GM23338 (cell line): ENCODE measurements around the gene ST3GAL4. TPM values are rescaled to one million over a fixed set of nuclear protein-coding genes. Genes with fewer than 3 reads are reported as not detected.

ENCODE experiments used
- ATAC-seq: fragments of 200-7000 bp; cut with Tn5 transposase; 3 replicates; pipeline ENCODE4 v1.9.1; 2020
- DNase-seq: peaks from one replicate; pipeline ENCODE4 v3.0.0-alpha.2; 2015; ENCODE audit warnings: low spot score
- H2AFZ ChIP-seq: fragments of 200-600 bp; sonication (generic); 2 replicates; pipeline ENCODE4 v1.8.0; 2016; ENCODE audit warnings: antibody characterized with exemption, mild to moderate bottlenecking, moderate library complexity
- H3F3A ChIP-seq: fragments of 200-600 bp; sonication (generic); replicated peaks from 2 replicates; pipeline ENCODE4 v1.8.0; 2017; ENCODE audit warnings: antibody characterized with exemption, mixed run types, low read depth
- H3K27ac ChIP-seq: fragments of 200-600 bp; sonication (generic); 2 replicates; pipeline ENCODE4 v1.6.1; 2016; ENCODE audit warnings: low read depth
- H3K27me3 ChIP-seq: fragments of 200-600 bp; sonication (generic); 2 replicates; pipeline ENCODE4 v1.8.0; 2016; ENCODE audit warnings: mild to moderate bottlenecking, mixed run types, moderate library complexity; ENCODE audit not compliant: insufficient read depth
- H3K36me3 ChIP-seq: fragments of 200-600 bp; sonication (generic); 2 replicates; pipeline ENCODE4 v1.8.0; 2016; ENCODE audit warnings: mild to moderate bottlenecking; ENCODE audit not compliant: insufficient read depth
- H3K4me1 ChIP-seq: fragments of 200-600 bp; sonication (generic); 2 replicates; pipeline ENCODE4 v1.8.0; 2016; ENCODE audit warnings: mild to moderate bottlenecking, moderate library complexity; ENCODE audit not compliant: insufficient read depth
- H3K4me2 ChIP-seq: fragments of 200-600 bp; sonication (generic); 2 replicates; pipeline ENCODE4 v1.7.1; 2017; ENCODE audit warnings: mixed run types
- H3K4me3 ChIP-seq: fragments of 200-600 bp; sonication (generic); 2 replicates; pipeline ENCODE4 v1.6.1; 2016; ENCODE audit warnings: mixed run types
- H3K79me2 ChIP-seq: fragments of 200-600 bp; sonication (generic); replicated peaks from 2 replicates; pipeline ENCODE4 v1.8.0; 2017; ENCODE audit warnings: mild to moderate bottlenecking; ENCODE audit not compliant: insufficient read depth
- H3K9me2 ChIP-seq: fragments of 200-600 bp; sonication (generic); 2 replicates; pipeline ENCODE4 v1.8.0; 2017; ENCODE audit not compliant: insufficient read depth
- H4K20me1 ChIP-seq: fragments of 200-600 bp; sonication (generic); replicated peaks from 2 replicates; pipeline ENCODE4 v1.8.0; 2017; ENCODE audit warnings: mild to moderate bottlenecking; ENCODE audit not compliant: insufficient read depth
- H3K27ac Mint-ChIP-seq: 2 replicates; pipeline ENCODE4 v1.8.0; 2020; ENCODE audit warnings: inconsistent platforms, mild to moderate bottlenecking, moderate library complexity, mixed read lengths
- H3K27me3 Mint-ChIP-seq: 3 replicates; pipeline ENCODE4 v1.8.0; 2022; ENCODE audit warnings: low read depth, mild to moderate bottlenecking, moderate library complexity, mixed read lengths, inconsistent platforms; ENCODE audit not compliant: insufficient read depth, poor library complexity
- H3K36me3 Mint-ChIP-seq: 3 replicates; pipeline ENCODE4 v1.8.0; 2021; ENCODE audit warnings: low read depth, mild to moderate bottlenecking, inconsistent platforms, moderate library complexity, mixed read lengths
- H3K4me1 Mint-ChIP-seq: 3 replicates; pipeline ENCODE4 v1.8.0; 2020; ENCODE audit warnings: mild to moderate bottlenecking, inconsistent platforms, mixed read lengths
- H3K4me3 Mint-ChIP-seq: 3 replicates; pipeline ENCODE4 v1.8.0; 2021; ENCODE audit warnings: moderate library complexity, mild to moderate bottlenecking, inconsistent platforms, mixed read lengths
- H3K9me3 Mint-ChIP-seq: 3 replicates; pipeline ENCODE4 v1.8.0; 2020; ENCODE audit warnings: moderate library complexity, mild to moderate bottlenecking, inconsistent platforms, mixed read lengths
- CREB1 ChIP-seq: fragments of 250-450 bp; sonication (Bioruptor Pico); IDR thresholded peaks from 2 replicates; pipeline ENCODE4 v1.5.0; 2020; ENCODE audit warnings: low read depth, mild to moderate bottlenecking, moderate library complexity
- EZH2phosphoT487 ChIP-seq: fragments of 200-600 bp; sonication (generic); IDR thresholded peaks from one replicate; pipeline ENCODE4 v1.8.1; 2018; ENCODE audit warnings: antibody characterized with exemption; ENCODE audit not compliant: unreplicated experiment
- NANOG ChIP-seq: IDR thresholded peaks from 2 replicates; pipeline ENCODE4 v1.6.1; 2016; ENCODE audit warnings: antibody characterized with exemption, borderline replicate concordance
- REST ChIP-seq: IDR thresholded peaks from one replicate; pipeline ENCODE4 v1.6.1; 2018; ENCODE audit warnings: antibody characterized with exemption; ENCODE audit not compliant: unreplicated experiment
- STAT1 ChIP-seq: IDR thresholded peaks from one replicate; pipeline ENCODE4 v1.6.1; 2016; ENCODE audit warnings: antibody characterized with exemption; ENCODE audit not compliant: unreplicated experiment
- ZNF114 ChIP-seq: fragments of 250-450 bp; sonication (Bioruptor Pico); IDR thresholded peaks from 2 replicates; pipeline ENCODE4 v1.5.0; 2020; ENCODE audit warnings: mild to moderate bottlenecking, moderate library complexity
- ZNF331 ChIP-seq: fragments of 250-450 bp; sonication (Bioruptor Pico); IDR thresholded peaks from 2 replicates; pipeline ENCODE4 v1.5.0; 2020; ENCODE audit warnings: low read depth, mild to moderate bottlenecking, moderate library complexity
- polyA plus RNA-seq: library from polyadenylated mRNA; unstranded; fragments of >200 nt; fragmentation: Nextera tagmentation; extraction: Ambion mirVana; gene quantifications from 2 replicates; pipeline ENCODE4 v1.2.1, GENCODE V29; 2016
- total RNA-seq: library from RNA; depleted of rRNA; stranded (reverse); fragments of >200 nt; shearing (Covaris generic); gene quantifications from 2 replicates; pipeline ENCODE4 v1.2.3, GENCODE V29; 2014
- TF ChIP-seq, protein P1 (sequence below): fragments of 250-450 bp; sonication (Bioruptor Pico); IDR thresholded peaks from 2 replicates; pipeline ENCODE4 v1.5.0; 2020; ENCODE audit warnings: mild to moderate bottlenecking, moderate library complexity
- TF ChIP-seq, protein P2 (sequence below): IDR thresholded peaks from 2 replicates; pipeline ENCODE4 v1.6.1; 2016; ENCODE audit warnings: antibody characterized with exemption

The ST3GAL4 gene
- total and polyA plus RNA-seq, 2 experiments from 2014 or later, result 10.1 to 28.0 TPM

DNA sequence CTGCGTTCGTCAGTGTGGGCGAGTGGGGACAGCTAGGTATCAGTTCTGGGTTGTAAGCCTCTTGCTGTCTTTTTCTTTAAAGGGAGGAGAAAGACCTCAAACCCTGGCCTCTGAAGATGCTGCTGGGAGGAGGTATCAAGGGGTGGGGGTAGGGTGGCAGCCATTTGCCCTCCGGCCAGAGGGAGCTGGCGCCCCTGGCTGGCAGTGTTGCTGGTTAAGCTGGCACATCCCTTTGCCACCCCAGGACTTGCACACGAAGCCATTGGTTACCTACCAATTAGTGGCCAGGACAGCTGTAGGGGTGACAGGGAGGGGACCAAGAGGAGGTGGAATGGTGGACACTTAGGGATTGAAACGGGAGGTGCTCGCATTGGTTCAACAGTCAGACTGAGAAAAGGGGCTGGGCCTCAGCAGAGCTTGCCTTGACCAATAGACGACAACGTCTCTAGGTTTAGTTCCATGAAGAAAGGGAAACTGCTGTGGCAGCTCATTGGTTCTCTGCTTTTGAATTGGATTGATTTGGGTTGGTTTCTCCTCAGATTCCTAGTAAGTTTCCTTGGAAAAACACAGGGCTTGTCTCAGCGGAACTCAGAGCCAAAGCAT lies 77.9 kb downstream of the ST3GAL4 start:
- H3K27ac Mint-ChIP-seq, result no peak overlapping the region
- no peaks in the 10 kb centered on the region for H3K9me3 Mint-ChIP-seq
- peaks cover 15% of the 10 kb centered on the region for H3K4me1 Mint-ChIP-seq
- peaks cover 22% of the 10 kb centered on the region for H3K27me3 Mint-ChIP-seq
- DNase-seq (no peak), ATAC-seq (no peak)
- TF ChIP-seq EZH2phosphoT487 (no peak), ZNF331 (CRISPR knock-in tag) (no peak), NANOG (no peak), CREB1 (no peak), REST (no peak), STAT1 (no peak), ZNF114 (CRISPR knock-in tag) (no peak)
- TF ChIP-seq, protein P1, sequence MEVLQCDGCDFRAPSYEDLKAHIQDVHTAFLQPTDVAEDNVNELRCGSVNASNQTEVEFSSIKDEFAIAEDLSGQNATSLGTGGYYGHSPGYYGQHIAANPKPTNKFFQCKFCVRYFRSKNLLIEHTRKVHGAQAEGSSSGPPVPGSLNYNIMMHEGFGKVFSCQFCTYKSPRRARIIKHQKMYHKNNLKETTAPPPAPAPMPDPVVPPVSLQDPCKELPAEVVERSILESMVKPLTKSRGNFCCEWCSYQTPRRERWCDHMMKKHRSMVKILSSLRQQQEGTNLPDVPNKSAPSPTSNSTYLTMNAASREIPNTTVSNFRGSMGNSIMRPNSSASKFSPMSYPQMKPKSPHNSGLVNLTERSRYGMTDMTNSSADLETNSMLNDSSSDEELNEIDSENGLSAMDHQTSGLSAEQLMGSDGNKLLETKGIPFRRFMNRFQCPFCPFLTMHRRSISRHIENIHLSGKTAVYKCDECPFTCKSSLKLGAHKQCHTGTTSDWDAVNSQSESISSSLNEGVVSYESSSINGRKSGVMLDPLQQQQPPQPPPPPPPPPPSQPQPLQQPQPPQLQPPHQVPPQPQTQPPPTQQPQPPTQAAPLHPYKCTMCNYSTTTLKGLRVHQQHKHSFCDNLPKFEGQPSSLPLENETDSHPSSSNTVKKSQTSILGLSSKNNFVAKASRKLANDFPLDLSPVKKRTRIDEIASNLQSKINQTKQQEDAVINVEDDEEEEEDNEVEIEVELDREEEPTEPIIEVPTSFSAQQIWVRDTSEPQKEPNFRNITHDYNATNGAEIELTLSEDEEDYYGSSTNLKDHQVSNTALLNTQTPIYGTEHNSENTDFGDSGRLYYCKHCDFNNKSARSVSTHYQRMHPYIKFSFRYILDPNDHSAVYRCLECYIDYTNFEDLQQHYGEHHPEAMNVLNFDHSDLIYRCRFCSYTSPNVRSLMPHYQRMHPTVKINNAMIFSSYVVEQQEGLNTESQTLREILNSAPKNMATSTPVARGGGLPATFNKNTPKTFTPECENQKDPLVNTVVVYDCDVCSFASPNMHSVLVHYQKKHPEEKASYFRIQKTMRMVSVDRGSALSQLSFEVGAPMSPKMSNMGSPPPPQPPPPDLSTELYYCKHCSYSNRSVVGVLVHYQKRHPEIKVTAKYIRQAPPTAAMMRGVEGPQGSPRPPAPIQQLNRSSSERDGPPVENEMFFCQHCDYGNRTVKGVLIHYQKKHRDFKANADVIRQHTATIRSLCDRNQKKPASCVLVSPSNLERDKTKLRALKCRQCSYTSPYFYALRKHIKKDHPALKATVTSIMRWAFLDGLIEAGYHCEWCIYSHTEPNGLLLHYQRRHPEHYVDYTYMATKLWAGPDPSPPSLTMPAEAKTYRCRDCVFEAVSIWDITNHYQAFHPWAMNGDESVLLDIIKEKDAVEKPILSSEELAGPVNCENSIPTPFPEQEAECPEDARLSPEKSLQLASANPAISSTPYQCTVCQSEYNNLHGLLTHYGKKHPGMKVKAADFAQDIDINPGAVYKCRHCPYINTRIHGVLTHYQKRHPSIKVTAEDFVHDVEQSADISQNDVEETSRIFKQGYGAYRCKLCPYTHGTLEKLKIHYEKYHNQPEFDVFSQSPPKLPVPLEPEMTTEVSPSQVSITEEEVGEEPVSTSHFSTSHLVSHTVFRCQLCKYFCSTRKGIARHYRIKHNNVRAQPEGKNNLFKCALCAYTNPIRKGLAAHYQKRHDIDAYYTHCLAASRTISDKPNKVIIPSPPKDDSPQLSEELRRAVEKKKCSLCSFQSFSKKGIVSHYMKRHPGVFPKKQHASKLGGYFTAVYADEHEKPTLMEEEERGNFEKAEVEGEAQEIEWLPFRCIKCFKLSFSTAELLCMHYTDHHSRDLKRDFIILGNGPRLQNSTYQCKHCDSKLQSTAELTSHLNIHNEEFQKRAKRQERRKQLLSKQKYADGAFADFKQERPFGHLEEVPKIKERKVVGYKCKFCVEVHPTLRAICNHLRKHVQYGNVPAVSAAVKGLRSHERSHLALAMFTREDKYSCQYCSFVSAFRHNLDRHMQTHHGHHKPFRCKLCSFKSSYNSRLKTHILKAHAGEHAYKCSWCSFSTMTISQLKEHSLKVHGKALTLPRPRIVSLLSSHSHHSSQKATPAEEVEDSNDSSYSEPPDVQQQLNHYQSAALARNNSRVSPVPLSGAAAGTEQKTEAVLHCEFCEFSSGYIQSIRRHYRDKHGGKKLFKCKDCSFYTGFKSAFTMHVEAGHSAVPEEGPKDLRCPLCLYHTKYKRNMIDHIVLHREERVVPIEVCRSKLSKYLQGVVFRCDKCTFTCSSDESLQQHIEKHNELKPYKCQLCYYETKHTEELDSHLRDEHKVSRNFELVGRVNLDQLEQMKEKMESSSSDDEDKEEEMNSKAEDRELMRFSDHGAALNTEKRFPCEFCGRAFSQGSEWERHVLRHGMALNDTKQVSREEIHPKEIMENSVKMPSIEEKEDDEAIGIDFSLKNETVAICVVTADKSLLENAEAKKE (CRISPR knock-in tag), result no peak
- TF ChIP-seq, protein P2, sequence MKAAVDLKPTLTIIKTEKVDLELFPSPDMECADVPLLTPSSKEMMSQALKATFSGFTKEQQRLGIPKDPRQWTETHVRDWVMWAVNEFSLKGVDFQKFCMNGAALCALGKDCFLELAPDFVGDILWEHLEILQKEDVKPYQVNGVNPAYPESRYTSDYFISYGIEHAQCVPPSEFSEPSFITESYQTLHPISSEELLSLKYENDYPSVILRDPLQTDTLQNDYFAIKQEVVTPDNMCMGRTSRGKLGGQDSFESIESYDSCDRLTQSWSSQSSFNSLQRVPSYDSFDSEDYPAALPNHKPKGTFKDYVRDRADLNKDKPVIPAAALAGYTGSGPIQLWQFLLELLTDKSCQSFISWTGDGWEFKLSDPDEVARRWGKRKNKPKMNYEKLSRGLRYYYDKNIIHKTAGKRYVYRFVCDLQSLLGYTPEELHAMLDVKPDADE, result no peak
- no peak overlapping the region for H2AFZ ChIP-seq
- H4K20me1 ChIP-seq, result no peaks in the 10 kb centered on the region
- H3K27ac ChIP-seq, result no peak overlapping the region
- H3K4me2 ChIP-seq, result no peak overlapping the region
- no peak overlapping the region for H3K4me3 Mint-ChIP-seq
- no peaks in the 10 kb centered on the region for H3K36me3 Mint-ChIP-seq
- H3K36me3 ChIP-seq, result no peaks in the 10 kb centered on the region
- H3K4me3 ChIP-seq, result no peak overlapping the region
- H3K79me2 ChIP-seq, result no peaks in the 10 kb centered on the region
- H3K27me3 ChIP-seq, result no peaks in the 10 kb centered on the region
- no peaks in the 10 kb centered on the region for H3K9me2 ChIP-seq
- H3K4me1 ChIP-seq, result peaks cover 11% of the 10 kb centered on the region; the same call in 1 of the 2 replicates
- no peaks in the 10 kb centered on the region; the same call in 1 of the 2 replicates for H3F3A ChIP-seq
